GM12892 (cell line): ENCODE data around the gene PRR14.
"Not testable (repeated sequence)": the region's sequence is repeated elsewhere in the genome, so short reads cannot be mapped to it uniquely, and the experiment has no call there.

Source experiments
- POLR2A ChIP-seq: IDR thresholded peaks from 2 replicates; pipeline ENCODE4 v1.6.1; 2011; ENCODE audit warnings: low read depth, low read length, control low read depth
- POLR2AphosphoS5 ChIP-seq: IDR thresholded peaks from 2 replicates; pipeline ENCODE4 v1.6.1; 2011; ENCODE audit warnings: low read depth, low read length, control low read depth

DNA sequence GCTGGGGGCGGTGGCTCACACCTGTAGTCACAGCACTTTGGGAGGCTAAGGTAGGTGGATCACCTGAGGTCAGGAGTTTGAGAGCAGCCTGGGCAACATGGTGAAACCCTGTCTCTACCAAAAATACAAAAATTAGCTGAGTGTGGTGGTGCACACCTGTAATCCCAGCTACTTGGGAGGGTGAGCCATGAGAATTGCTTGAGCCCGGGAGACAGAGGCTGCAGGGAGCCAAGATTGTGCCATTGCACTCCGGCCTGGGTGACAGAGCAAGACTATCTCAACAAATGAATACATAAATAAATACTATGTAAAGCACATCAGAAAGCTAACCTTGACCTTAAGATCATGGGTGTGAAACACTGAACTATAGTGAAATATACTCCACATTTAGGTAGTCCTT is 45.9 kb downstream of the PRR14 start:
- not testable (repeated sequence) for TF ChIP-seq POLR2AphosphoS5, POLR2A
